LNCAP (cell line): Measurements from ENCODE around the gene MFRP.

Source experiments
- TF ChIP-seq, protein P1 (sequence below): fragments of 450-650 bp; IDR thresholded peaks from 2 replicates; pipeline ENCODE4 v1.5.1; 2017; ENCODE audit warnings: mild to moderate bottlenecking

Gene MFRP

DNA sequence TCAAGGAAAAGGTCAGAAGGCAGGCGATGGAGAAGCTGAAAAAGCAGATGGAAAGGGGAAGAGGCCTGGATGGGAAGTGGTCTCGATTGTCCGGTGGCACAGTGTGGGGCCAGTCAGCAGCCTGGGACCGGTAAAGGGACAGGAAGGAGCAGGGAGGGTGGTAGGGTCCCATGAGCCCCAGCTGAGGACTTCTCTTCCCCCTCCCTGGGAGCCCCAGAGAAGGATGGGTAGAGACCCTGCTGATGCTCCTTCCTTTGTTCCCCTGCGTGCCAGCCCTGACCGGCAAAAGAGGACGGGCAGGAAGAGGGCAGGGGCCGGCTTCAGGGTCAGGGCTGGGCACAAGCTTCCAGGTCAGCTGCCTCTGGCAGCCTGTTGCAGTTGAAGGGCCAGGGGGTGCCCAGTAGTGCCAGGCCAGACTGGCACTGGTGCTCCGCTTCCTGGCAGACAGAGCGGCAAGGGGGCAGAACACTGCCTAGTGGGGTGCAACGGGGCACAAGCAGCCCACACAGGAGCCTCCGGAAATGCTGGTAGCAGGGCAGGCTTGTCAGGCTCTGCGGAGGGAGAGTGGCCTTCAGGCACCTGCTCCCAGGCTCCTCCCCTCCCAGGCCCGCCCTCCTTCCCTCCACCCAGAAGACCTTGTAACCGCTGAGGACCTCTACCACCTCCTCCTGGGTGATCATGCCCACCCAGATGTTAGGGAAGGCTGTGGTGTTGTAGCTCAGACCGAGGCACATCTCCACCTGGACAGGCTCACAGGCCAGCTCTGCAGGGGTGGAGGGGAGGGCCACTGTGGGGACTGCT is 5.1 kb downstream of the MFRP start:
- TF ChIP-seq, protein P1, sequence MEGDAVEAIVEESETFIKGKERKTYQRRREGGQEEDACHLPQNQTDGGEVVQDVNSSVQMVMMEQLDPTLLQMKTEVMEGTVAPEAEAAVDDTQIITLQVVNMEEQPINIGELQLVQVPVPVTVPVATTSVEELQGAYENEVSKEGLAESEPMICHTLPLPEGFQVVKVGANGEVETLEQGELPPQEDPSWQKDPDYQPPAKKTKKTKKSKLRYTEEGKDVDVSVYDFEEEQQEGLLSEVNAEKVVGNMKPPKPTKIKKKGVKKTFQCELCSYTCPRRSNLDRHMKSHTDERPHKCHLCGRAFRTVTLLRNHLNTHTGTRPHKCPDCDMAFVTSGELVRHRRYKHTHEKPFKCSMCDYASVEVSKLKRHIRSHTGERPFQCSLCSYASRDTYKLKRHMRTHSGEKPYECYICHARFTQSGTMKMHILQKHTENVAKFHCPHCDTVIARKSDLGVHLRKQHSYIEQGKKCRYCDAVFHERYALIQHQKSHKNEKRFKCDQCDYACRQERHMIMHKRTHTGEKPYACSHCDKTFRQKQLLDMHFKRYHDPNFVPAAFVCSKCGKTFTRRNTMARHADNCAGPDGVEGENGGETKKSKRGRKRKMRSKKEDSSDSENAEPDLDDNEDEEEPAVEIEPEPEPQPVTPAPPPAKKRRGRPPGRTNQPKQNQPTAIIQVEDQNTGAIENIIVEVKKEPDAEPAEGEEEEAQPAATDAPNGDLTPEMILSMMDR, result no peak

DNA sequence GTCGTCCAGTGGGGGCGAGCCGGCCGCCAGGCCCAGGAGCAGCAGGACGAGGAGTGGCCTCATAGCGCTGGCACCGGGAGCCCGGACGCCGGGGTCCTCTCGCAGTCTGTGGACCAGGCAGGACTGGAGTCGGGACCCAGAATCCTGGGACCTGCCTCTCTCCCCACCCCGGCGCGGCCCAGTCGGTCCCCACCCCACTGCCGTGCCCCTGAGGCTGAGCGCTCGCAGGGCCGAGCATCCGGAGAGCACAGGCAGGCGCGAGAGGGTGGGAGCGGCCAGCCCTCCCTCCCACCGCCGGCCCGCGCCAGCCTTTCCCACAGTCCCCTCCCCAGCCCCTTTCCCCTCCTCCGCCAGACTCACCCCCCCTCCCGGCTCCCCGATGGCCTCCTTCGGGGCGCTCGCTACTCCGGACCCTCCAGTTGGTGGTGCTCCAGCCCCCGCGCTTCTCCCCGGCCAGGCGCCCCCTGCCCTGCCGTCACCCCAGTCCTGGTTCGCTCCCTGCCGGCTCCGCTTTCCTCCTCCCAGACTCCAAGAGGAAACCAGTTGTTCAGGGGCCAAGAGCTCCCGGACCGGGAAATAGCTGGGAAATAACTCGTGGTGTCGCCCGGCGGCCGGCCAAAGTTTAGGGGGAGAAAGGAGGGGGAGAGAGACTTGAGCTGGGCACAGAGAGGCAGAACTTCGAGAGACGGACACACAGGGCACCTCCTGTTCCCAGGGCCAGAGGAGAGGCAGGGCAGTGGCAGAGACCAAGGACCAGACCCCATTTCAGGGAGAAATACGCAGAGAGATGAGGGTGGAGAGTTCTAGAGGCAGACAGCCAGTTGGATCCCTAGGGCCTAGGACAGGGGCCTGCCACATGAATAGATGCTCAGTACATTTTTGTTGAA is 5.9 kb downstream of the MFRP start, which contains the start of gene C1QTNF5:
TSS of gene C1QTNF5 (minus strand) at position 549 of the 887 bp plus-strand sequence. CDS start at position 63, 486 bp downstream.
- TF ChIP-seq, protein P1, result no peak

DNA sequence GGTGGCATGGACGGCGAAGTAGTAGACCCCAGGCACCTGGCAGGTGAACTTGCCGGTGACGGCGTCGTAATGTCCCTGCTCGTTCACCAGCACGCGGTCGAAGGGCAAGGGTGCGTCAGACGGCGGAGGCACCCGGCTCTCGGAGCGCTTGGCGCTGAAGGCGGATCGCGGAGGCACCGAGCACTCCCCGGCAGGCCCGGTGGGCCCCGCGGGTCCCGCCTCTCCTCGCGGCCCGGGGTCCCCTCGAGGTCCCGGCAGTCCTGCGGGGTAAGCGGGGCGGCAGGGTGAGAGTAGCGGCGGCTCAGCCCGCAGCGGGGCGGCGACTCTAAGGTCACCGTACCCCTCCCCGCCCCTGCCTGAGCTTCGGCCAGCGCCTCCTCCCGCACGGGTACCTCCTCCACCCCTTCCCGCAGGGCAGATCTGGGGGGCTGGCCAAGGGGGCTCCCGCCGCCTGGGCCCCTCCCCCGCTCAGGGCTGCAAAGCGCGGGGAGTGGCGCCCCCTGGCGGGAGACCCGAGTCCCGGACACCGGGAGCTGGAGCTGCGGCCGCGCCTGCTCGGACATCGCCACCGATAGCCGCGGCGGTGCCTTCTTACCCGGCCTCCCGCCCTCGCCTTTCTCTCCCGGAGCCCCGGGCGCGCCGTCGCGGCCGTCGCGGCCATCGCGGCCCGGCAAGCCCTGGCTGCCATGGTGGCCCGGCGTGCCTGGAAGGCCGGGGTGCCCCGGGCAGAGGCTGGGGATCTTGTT is 6.7 kb downstream of the MFRP start:
- TF ChIP-seq, protein P1, result peak; percentile 92

DNA sequence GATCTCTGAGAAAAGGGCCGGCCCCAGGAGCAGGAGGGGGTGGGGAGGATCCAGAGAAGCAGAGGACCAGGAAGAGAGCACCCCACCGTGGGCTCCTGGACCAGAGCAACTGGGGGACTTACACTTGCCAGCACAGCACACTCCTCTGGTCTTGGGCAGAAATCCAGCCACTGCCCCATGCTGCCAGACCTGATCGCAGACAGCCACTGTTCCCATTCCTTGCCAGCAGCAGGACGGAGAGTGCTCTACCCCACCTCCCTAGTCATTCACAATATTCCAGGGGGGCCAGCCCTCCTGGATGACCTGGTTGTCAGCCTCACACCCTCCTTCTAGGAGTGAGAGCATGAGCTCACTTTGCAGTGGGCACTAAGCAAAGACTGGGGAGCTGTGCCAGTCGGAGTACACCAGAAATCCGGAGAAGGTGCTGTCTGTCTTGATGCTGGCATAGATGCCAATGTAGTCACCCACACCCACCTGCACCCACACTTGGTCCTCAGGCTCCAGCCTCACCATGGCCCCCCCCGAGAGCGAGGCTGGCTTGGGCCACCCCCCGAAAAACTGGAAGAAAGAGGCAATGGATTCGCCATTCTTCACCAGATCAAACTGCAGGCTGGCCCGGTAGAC is 7.4 kb downstream of the MFRP start:
- TF ChIP-seq, protein P1, result no peak

DNA sequence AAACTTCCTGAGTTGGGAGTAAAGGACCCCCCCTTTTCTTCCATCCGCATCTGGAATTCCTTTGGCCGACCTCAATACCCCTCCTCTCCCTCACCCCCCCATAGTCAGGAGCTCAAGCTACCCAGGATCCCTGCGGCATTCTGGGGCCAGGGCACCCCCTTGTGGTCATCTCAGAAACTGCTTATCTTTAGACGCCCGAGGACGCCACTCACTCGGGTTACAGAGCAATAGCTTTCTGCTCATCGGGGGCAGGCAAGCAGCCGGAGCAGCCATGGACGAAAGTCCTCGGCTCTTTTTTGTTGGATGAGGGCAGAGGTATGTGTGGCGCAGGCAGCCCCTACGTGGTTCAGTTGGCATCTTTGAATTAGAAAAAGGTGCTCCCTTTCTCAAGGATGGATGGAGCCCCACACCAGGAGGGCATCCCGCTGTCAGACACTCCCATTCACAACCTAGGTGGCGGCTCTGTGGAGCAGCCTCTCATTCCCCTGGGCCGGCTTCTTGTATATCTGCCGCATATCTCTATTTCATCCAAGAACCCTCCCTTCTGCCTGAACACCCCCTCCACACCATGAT is 8.1 kb downstream of the MFRP start:
- TF ChIP-seq, protein P1, result peak; percentile 86

DNA sequence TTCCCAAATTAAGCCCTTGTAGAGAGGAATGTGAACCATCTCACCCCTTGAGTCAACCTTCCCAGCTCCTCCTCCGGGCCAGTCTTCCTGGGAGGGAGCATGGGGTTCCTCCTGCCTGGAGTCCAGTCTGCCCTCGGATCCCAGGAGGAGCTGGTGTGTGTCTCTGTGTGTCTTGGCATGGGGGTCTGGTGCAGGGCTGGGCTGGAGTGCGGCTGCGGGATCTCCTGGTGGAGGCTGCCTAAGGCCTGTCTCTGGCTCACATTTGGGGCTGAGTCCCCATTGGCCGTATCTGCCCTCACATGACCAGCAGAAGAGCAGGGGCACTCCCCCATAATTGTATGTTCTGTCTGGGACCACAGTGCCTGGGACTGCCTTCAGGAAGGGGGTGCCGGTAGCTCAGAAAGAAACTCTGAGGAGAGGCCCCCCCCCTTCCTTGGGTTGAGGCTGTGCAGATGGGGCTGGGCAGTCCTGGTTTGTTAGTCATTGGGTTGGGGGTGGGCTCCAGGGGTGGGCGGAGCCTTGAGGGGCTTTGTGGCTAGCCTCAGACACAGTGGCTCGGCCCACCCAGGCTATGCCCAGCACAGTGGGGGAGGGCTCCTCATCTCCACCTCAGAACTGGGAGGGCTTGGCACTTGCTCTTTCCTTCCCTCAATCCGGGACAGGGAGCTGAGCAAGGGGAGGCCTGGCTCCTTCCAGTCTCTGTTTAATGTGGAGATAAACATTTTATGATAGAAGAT is 8.8 kb downstream of the MFRP start:
- TF ChIP-seq, protein P1, result no peak
